Neutrophil (primary cell): ENCODE data around the gene TSR3.

Experiments used
- H3K27ac ChIP-seq: fragments of 200-600 bp; sonication (generic); 2 replicates; pipeline ENCODE4 v1.5.1; 2016; ENCODE audit warnings: mild to moderate bottlenecking, moderate library complexity
- H3K27me3 ChIP-seq: fragments of 200-600 bp; sonication (generic); 2 replicates; pipeline ENCODE4 v1.6.0; 2016; ENCODE audit warnings: mild to moderate bottlenecking
- H3K36me3 ChIP-seq: fragments of 200-600 bp; sonication (generic); 2 replicates; pipeline ENCODE4 v1.5.1; 2017
- H3K4me1 ChIP-seq, 2 experiments: fragments of 200-600 bp in 1 of 2; sonication (generic) in 1 of 2; 1 replicate in 1 of 2; 2 replicates in 1 of 2; pipeline versions ENCODE4 v1.5.1 to v1.6.1; 2013 to 2016; ENCODE audit warnings: low read depth in 1 of 2, low read length in 1 of 2, mild to moderate bottlenecking in 1 of 2, moderate library complexity in 1 of 2; ENCODE audit not compliant: control insufficient read depth in 1 of 2, insufficient read depth in 1 of 2
- H3K4me3 ChIP-seq, 2 experiments: fragments of 200-600 bp in 1 of 2; sonication (generic) in 1 of 2; 1 replicate in 1 of 2; 2 replicates in 1 of 2; pipeline ENCODE4 v1.5.1; 2013 to 2016; ENCODE audit warnings: low read depth in 1 of 2, low read length in 1 of 2, mild to moderate bottlenecking in 1 of 2, moderate library complexity in 1 of 2
- H3K9me3 ChIP-seq: fragments of 200-600 bp; sonication (generic); 2 replicates; pipeline ENCODE4 v1.5.1; 2016
- CTCF ChIP-seq: fragments of 200-600 bp; sonication (generic); IDR thresholded peaks from 2 replicates; pipeline ENCODE4 v1.5.1; 2016; ENCODE audit warnings: antibody characterized with exemption

Gene TSR3

GRCh38 chr16:1345651-1346421 is 5.8 kb downstream of the TSR3 start:
- H3K4me1 ChIP-seq, result peaks cover 13 to 25% of the 10 kb centered on the region in 2 experiments
- H3K27me3 ChIP-seq, result peaks cover 22% of the 10 kb centered on the region
- H3K4me3 ChIP-seq, result no peak overlapping the region
- no peak for TF ChIP-seq CTCF
- no peaks in the 10 kb centered on the region for H3K9me3 ChIP-seq
- H3K27ac ChIP-seq, result no peak overlapping the region
- H3K36me3 ChIP-seq, result peaks cover 34% of the 10 kb centered on the region

- TF ChIP-seq CTCF, result no peak
- peaks cover 7 to 21% of the 10 kb centered on the region in 2 experiments for H3K4me1 ChIP-seq
- H3K27me3 ChIP-seq, result peaks cover 29% of the 10 kb centered on the region
- no peak overlapping the region for H3K4me3 ChIP-seq
- peaks cover 27% of the 10 kb centered on the region for H3K36me3 ChIP-seq
- H3K9me3 ChIP-seq, result no peaks in the 10 kb centered on the region
- no peak overlapping the region for H3K27ac ChIP-seq
These were observed 6.6 kb downstream of the TSR3 start for GRCh38 chr16:1345087-1345486.

GRCh38 chr16:1344499-1344898 is 7.2 kb downstream of the TSR3 start:
- peaks cover 7 to 21% of the 10 kb centered on the region in 2 experiments for H3K4me1 ChIP-seq

GRCh38 chr16:1343428-1344242 is 8.0 kb downstream of the TSR3 start:
- no peak for TF ChIP-seq CTCF
- H3K4me1 ChIP-seq, result peaks cover 7 to 21% of the 10 kb centered on the region in 2 experiments
- H3K4me3 ChIP-seq, result peak overlapping the region in 1 of 2 experiments; percentile 56

More at GRCh38 chr16:1344499-1344898, 7.2 kb downstream of the TSR3 start:
- no peak overlapping the region for H3K4me3 ChIP-seq
- no peak overlapping the region for H3K27ac ChIP-seq
- H3K36me3 ChIP-seq, result peaks cover 21% of the 10 kb centered on the region
- peaks cover 29% of the 10 kb centered on the region for H3K27me3 ChIP-seq
- TF ChIP-seq CTCF, result no peak
- no peaks in the 10 kb centered on the region for H3K9me3 ChIP-seq

GRCh38 chr16:1342526-1343427 is 8.9 kb downstream of the TSR3 start:
- H3K27me3 ChIP-seq, result peaks cover 43% of the 10 kb centered on the region
- TF ChIP-seq CTCF, result peak; percentile 20
- H3K36me3 ChIP-seq, result peaks cover 4% of the 10 kb centered on the region
- H3K9me3 ChIP-seq, result no peaks in the 10 kb centered on the region
- peaks cover 7 to 21% of the 10 kb centered on the region in 2 experiments for H3K4me1 ChIP-seq
- peak overlapping the region; percentile 32 to 56 for H3K4me3 ChIP-seq
- H3K27ac ChIP-seq, result peak overlapping the region; percentile 31

More at GRCh38 chr16:1343428-1344242, 8.0 kb downstream of the TSR3 start:
- Histone ChIP-seq H3K36me3 (peaks cover 12% of the 10 kb centered on the region), H3K27ac (peak overlapping the region; percentile 31), H3K9me3 (no peaks in the 10 kb centered on the region), H3K27me3 (peaks cover 34% of the 10 kb centered on the region)
